AG09309 (cell line): Measurements from ENCODE around the gene GGTLC3.
"Not testable (repeated sequence)": the region's sequence is repeated elsewhere in the genome, so short reads cannot be mapped to it uniquely, and the experiment has no call there.

Experiments used
- DNase-seq: peaks from one replicate; pipeline ENCODE4 v3.0.0-alpha.2; 2010; ENCODE audit warnings: low read depth
- H3K4me3 ChIP-seq: 2 replicates; pipeline ENCODE4 v1.5.1; 2011; ENCODE audit warnings: mild to moderate bottlenecking, low read depth, low read length, moderate library complexity; ENCODE audit not compliant: control insufficient read depth

Gene GGTLC3

GRCh38 chr22:18527752-18528596 lies 10.0 kb upstream of the GGTLC3 start, which contains the start of gene TMEM191B:
TMEM191B (plus strand) TSS chr22:18527802; CDS start chr22:18527981, 179 bp downstream.
- H3K4me3 ChIP-seq, result not testable (repeated sequence)

GRCh38 chr22:18523328-18523727 lies 5.4 kb upstream of the GGTLC3 start:
- not testable (repeated sequence) for DNase-seq, H3K4me3 ChIP-seq

More at GRCh38 chr22:18527752-18528596, 10.0 kb upstream of the GGTLC3 start, which contains the start of gene TMEM191B:
- DNase-seq, result not testable (repeated sequence)

GRCh38 chr22:18522762-18523161 lies 4.8 kb upstream of the GGTLC3 start:
- not testable (repeated sequence) for H3K4me3 ChIP-seq, DNase-seq

GRCh38 chr22:18513454-18513853 lies 4.5 kb downstream of the GGTLC3 start:
- DNase-seq, result not testable (repeated sequence)

GRCh38 chr22:18512378-18512777 lies 5.6 kb downstream of the GGTLC3 start:
- not testable (repeated sequence) for DNase-seq, H3K4me3 ChIP-seq

More at GRCh38 chr22:18513454-18513853, 4.5 kb downstream of the GGTLC3 start:
- H3K4me3 ChIP-seq, result not testable (repeated sequence)

GRCh38 chr22:18511327-18511726 lies 6.6 kb downstream of the GGTLC3 start:
- not testable (repeated sequence) for H3K4me3 ChIP-seq, DNase-seq

GRCh38 chr22:18496227-18496626 lies 21.7 kb downstream of the GGTLC3 start:
- not testable (repeated sequence) for DNase-seq, H3K4me3 ChIP-seq
